Sciatic nerve (tissue), 2 donors: Measurements from ENCODE around the gene SEMA6A. TPM values are rescaled to one million over a fixed set of nuclear protein-coding genes. Genes with fewer than 3 reads are reported as not detected.

Source experiments
- ATAC-seq: fragments of 200-7000 bp; cut with Tn5 transposase; one replicate; pipeline ENCODE4 v1.9.1; 2020; ENCODE audit warnings: mild to moderate bottlenecking, moderate library complexity
- DNase-seq: peaks from one replicate; pipeline ENCODE4 v3.0.0-alpha.2; 2020; ENCODE audit warnings: low spot score
- intact Hi-C: fragments of 100-400 bp; cut with DNase I; formaldehyde crosslinking; loops from one replicate; pipeline ENCODE4 v1.14.2; 2022
- total RNA-seq: library from RNA; stranded (reverse); fragmentation: NEBNext Ultra II Directional; extraction: Animal tissue kit (Norgen Biotek cat#: 25700); gene quantifications from one replicate; pipeline ENCODE4 v1.2.1, GENCODE V29; 2021
- donor health status: DM: no; HTN: no; CAD: no.
- donor health status: DM: no; HTN: no; CAD: no.

The SEMA6A gene
- total RNA-seq, 1 donor from 2014 or later = 35.4 TPM

- no peak for DNase-seq
- no peak for ATAC-seq
- intact Hi-C loops = no loop called here
Measured at GRCh38 chr5:116577064-116577788, 2.6 kb upstream of the SEMA6A start.

- DNase-seq (peak; percentile 74), ATAC-seq (peak; percentile 79)
- intact Hi-C loops = no loop called here
Measured at GRCh38 chr5:116576053-116576713, 1.6 kb upstream of the SEMA6A start.

GRCh38 chr5:116575326-116576052 is 866 bp upstream of the SEMA6A start:
- intact Hi-C loops = no loop called here
- peak; percentile 6 for ATAC-seq
- DNase-seq = peak; percentile 66

DNA sequence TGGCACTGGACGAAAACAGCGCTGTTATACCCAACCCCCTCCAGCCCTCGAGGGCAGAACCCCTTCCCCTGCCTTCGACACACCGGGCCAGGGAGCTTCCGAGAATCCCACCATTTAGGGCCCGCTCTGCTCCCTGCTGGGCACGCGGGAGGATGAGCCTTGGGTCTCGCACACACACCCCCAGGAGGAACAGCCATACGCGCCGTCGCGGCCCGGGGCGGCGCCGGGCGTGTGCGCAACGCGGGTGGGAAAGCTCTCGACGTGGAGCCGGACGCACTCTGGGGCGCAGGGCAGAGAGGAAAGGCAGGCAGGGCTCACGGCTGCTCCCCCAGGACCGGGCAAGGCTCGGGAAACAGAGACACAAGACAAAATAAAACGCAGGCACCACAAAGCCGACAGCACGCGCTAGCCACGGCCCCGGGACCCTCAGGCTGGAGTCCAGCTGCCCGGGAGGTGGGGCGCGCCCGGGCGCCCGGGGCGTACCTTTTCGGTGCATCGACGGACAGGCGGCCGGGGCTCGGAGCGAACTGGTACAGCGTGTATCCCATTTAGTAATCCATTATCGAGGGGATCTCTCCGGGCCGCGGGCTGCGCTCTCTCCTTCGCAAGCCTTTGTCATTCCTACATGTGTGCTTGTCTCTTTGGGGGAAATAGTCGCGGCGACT is 789 bp downstream of the SEMA6A start:
- ATAC-seq (peak; percentile 8), DNase-seq (no peak)
- intact Hi-C loops = no loop called here

DNA sequence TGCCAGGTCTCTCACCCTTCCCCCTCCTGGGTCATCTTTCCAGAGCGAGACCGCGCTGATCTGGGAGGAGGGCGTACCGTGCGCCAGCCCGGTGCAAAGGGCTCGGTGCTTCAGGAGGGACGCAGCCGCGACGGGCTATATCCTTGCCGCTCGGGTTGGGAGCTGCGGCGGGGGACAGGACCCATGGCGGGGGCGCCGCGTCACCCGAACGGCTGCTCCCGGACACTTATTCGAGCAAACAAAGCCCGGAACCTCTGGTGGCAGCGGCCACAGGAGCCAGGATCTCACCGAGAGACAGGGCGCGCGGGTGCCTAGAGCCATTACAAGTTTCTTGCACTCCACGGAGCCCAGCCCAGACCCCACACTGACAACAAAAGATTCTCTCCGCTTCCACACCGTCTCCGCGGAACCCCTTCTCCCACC is 1.3 kb downstream of the SEMA6A start:
- DNase-seq (peak; percentile 57), ATAC-seq (peak; percentile 4)
- intact Hi-C loops = no loop called here

DNA sequence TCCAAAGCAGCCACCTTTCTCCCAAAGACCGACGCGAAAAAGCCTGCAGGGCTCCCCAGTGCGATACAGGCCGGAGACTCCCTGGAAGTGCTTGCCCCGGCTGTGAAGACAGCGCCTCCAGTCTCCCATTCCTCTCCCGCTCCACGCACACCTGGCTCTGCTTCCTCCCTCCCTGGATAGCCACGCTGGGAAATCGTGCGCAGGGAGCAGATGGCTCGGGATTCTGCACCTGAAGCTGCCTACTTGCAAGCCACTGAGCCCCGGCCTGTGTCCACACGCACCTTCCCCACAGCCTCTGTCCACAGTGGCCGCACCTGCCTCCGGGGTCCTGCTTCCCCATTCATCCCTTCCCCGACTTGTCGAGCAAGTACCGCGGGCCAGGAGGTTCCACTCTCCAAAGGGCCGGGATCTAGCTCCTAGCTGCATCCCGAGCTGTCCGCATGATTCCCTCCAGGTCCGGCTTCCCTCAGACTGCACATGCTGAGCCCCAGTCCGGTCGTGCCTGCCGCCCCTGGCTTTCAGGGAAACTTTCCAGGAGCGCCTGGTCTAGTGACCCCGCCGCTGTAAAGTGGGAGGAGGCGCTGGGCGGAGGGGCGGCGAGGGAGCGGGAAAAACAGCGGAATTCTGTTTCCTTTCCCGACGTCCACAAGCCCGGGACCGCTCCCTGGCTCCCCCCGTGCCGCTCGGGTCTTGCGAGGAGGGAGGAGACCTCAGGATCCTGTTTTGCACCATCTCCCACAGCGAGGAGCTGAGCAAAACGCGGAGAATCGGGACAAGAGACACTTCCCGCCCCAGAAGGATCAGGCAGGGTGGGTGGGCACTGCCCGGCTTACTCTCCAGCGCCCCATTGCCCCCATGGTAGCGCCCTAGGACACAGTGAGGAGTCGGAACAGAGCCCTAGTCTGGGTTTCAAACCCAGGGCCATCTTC is 2.0 kb downstream of the SEMA6A start:
- peak; percentile 62 for DNase-seq
- intact Hi-C loops = no loop called here
- no peak for ATAC-seq

DNA sequence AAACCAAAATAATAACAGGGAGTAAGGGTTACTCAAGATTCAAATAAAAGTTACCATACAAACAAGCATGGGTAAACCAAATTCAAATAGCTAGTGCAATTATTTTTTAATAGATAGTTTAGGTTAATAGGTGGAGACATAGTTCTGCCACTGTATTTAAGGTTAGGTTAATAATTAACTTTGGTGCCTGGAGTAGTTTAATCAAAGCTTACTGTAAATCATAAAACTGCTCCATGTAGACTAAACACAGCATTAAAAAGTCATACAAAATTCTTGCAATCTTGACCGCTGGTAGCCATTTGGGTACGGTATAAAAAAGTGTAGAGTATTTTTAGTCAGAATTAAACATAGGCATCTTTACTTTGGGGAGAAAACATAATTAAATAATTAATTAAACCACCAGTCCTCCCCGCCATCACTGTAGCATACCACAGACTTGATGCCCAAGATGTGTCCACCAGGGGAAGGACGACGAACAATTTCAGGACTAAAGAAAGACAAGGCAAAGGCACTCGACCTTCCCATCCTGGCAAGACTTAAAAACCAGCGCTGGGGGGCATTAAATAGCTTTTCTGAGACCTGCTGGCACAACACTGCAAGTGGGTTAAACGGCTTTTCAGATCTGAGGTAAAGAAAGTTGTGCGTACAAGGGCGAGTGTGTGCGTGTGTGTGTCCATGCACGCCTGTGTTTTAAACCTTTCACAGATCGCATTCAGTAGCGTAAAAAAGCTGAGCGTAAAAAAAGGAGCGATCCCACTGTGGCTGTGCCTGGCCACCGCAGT is 2.9 kb downstream of the SEMA6A start:
- ATAC-seq (no peak), DNase-seq (no peak)
- intact Hi-C loops = no loop called here

DNA sequence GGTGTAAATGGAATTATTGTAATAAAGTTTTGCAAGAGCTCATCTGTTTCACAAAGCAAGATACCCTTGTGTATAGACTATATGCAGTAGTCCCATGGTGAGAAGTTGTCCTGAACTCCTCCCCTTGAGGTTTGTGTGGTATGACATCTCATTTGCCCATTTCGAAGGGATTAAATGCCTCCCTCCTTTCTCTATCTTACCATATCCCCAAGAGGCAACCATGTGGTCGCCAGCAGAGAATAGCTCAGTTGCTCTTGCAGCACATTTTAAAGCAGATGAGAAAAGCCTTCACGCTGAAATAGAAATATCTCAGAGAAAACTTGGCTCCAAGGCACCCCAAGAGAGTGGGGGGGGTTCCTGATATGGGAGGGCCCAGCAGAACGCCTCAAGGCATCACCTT is 4.6 kb downstream of the SEMA6A start:
- DNase-seq = no peak
- intact Hi-C loops = no loop called here

GRCh38 chr5:116567106-116567505 is 7.5 kb downstream of the SEMA6A start:
- intact Hi-C loops = no loop called here
- ATAC-seq (no peak), DNase-seq (no peak)

More for the DNA sequence above, 4.6 kb downstream of the SEMA6A start:
- no peak for ATAC-seq

- DNase-seq (no peak), ATAC-seq (no peak)
- intact Hi-C loops = no loop called here
Measured at GRCh38 chr5:116566251-116566650, 8.4 kb downstream of the SEMA6A start.

DNA sequence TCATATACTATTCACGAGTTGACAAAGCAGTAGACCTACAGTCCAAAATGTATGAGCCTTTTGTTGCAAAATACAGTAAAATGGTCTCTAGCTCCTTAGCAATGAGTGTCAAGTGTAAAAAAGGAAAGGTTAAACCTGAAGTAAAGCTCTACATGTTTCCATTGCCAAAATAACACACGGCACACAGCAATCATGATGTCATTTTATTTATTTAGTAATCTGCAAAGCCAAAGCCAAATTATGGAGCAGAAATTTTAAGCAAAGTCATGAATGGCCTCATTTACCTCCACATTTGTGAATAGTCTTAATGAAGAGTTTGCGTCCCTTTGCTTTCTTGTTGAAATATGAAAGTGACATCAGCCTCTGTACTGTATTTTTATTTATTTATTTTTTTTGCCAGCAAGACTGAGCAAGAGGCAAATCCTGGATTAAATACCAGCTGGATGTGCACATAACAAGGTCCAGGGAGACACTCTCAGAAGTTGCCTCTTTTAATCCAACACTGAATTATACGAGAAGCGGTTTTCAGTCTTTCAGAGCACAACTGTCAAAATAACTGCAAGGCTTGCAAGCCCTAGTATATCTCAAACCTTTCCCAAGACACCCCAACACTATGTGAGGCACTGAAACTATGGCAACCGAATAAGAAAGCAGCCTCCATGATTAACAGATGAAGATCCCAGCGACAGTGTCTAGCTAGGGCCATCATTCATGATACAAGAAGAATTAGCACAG is 9.7 kb downstream of the SEMA6A start:
- DNase-seq (no peak), ATAC-seq (no peak)
- intact Hi-C loops = no loop called here

GRCh38 chr5:116564312-116564711 is 10.3 kb downstream of the SEMA6A start:
- DNase-seq (no peak), ATAC-seq (no peak)
- intact Hi-C loops = no loop called here

- no peak for ATAC-seq
- DNase-seq = no peak
- intact Hi-C loops = no loop called here
Measured at GRCh38 chr5:116563736-116564308, 10.8 kb downstream of the SEMA6A start.

GRCh38 chr5:116562669-116563068 is 12.0 kb downstream of the SEMA6A start:
- intact Hi-C loops = no loop called here
- DNase-seq (no peak), ATAC-seq (no peak)

DNA sequence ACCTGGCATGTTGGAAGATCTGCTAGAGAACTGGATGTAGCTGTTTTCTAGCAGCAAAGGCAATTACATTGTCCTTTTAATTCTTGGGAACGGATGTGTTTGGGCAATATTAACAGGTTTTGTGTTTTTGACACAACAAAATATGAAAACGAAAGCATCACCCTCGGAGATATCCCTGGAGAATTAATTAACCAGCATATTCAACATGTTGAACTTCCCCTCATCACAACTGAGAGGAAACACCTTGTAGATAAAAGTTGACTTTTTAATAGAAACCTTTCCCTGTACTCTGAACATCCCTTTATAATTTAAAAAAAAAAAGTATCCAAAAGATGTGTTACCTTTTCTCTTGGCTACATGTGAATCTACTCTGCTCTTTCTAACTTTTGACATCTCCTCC is 13.0 kb downstream of the SEMA6A start:
- ATAC-seq (no peak), DNase-seq (no peak)
- intact Hi-C loops = no loop called here

GRCh38 chr5:116559673-116560164 is 14.9 kb downstream of the SEMA6A start:
- intact Hi-C loops = no loop called here
- DNase-seq (no peak), ATAC-seq (no peak)

GRCh38 chr5:116559239-116559638 is 15.4 kb downstream of the SEMA6A start:
- ATAC-seq = no peak

More at GRCh38 chr5:116559239-116559638, 15.4 kb downstream of the SEMA6A start:
- intact Hi-C loops = no loop called here
- no peak for DNase-seq
